ENCODE data around the gene TBCCD1. TPM values are rescaled to one million over a fixed set of nuclear protein-coding genes. Genes with fewer than 3 reads are reported as not detected.
A peak's percentile ranks its signal among the peaks of the same experiment; 100 is the strongest.

Gene TBCCD1
- total RNA-seq, 4 donors from 2014 or later = 9.9 to 13.2 (median 11.5) TPM

DNA sequence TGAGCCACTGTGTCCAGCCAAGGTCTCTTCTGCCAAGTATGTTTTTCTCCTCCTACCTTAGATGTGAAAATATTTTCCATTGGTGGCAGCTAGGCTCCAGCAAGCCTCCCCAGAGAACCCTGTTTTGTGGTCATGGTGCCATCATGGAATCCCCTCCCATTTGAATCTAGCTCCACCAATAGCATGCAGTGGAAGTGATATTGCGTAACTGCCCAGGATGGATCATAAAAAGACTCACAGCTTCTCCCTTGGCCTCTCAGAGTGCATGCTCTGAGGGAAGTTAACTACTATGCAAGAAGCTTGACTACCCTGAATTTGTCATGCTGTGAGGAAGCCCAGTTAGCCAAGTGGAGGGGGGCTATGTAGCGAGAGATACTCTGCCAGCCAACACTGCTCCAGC, 50.5 kb downstream of the TBCCD1 start:
- TF ChIP-seq POLR2A (IDR thresholded peaks at IDR 0.05; ENCODE audit: low read depth) (no peak), POLR2AphosphoS5 (IDR thresholded peaks at IDR 0.05) (no peak), EP300 (IDR thresholded peaks at IDR 0.05) (no peak)
- TF ChIP-seq, protein P1, sequence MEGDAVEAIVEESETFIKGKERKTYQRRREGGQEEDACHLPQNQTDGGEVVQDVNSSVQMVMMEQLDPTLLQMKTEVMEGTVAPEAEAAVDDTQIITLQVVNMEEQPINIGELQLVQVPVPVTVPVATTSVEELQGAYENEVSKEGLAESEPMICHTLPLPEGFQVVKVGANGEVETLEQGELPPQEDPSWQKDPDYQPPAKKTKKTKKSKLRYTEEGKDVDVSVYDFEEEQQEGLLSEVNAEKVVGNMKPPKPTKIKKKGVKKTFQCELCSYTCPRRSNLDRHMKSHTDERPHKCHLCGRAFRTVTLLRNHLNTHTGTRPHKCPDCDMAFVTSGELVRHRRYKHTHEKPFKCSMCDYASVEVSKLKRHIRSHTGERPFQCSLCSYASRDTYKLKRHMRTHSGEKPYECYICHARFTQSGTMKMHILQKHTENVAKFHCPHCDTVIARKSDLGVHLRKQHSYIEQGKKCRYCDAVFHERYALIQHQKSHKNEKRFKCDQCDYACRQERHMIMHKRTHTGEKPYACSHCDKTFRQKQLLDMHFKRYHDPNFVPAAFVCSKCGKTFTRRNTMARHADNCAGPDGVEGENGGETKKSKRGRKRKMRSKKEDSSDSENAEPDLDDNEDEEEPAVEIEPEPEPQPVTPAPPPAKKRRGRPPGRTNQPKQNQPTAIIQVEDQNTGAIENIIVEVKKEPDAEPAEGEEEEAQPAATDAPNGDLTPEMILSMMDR (IDR thresholded peaks at IDR 0.05) = no peak
- H3K9me3 ChIP-seq = peaks cover 0 to 6% (median 0%) of the 10 kb centered on the region in 4 donors
- DNase-seq (ENCODE audit: extremely low spot score) = no peak
- H3K27me3 ChIP-seq = no peaks in the 10 kb centered on the region
- no peaks in the 10 kb centered on the region for H3K36me3 ChIP-seq
- intact Hi-C loops (cut with DNase I) = no loop called here
- no peak overlapping the region for H3K4me3 ChIP-seq
- H3K4me1 ChIP-seq = no peaks in the 10 kb centered on the region
- H3K27ac ChIP-seq (replicated peaks in 1 of 4) = no peak overlapping the region
- 88% methylated on average over 2 of the region's 2 CpGs for WGBS

DNA sequence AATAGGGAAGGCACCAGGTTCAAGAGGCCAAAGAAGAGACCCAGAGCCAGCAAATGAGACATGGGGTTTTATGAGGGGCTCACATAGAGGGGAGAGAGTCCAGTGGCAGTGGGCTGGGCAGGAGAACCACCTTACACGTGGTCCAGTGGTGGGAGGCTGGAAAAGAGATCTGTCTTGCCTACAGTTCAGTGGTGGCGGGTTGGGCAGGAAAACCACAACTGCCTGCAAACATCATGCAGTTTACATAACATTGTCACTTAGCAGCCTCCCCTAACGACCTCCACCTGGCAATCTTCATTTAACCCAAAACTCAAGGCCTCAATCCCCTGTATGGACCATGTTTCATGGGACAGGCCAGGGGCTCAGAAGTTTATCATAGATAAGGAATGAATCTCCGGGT, 52.0 kb downstream of the TBCCD1 start:
- Histone ChIP-seq H3K36me3 (no peaks in the 10 kb centered on the region), H3K9me3 (peaks cover 0 to 6% (median 0%) of the 10 kb centered on the region in 4 donors), H3K27ac (replicated peaks in 1 of 4) (no peak overlapping the region), H3K4me3 (no peak overlapping the region), H3K27me3 (no peaks in the 10 kb centered on the region), H3K4me1 (peaks cover 0 to 6% (median 4%) of the 10 kb centered on the region in 4 donors)
- TF ChIP-seq EP300 (IDR thresholded peaks at IDR 0.05) (no peak), POLR2AphosphoS5 (IDR thresholded peaks at IDR 0.05) (no peak), POLR2A (IDR thresholded peaks at IDR 0.05; ENCODE audit: low read depth) (no peak)
- TF ChIP-seq, protein P1 (IDR thresholded peaks at IDR 0.05) = no peak
- intact Hi-C loops (cut with DNase I) = no loop called here
- DNase-seq (ENCODE audit: extremely low spot score) = no peak
- WGBS = 60% methylated on average over 4 of the region's 4 CpGs

DNA sequence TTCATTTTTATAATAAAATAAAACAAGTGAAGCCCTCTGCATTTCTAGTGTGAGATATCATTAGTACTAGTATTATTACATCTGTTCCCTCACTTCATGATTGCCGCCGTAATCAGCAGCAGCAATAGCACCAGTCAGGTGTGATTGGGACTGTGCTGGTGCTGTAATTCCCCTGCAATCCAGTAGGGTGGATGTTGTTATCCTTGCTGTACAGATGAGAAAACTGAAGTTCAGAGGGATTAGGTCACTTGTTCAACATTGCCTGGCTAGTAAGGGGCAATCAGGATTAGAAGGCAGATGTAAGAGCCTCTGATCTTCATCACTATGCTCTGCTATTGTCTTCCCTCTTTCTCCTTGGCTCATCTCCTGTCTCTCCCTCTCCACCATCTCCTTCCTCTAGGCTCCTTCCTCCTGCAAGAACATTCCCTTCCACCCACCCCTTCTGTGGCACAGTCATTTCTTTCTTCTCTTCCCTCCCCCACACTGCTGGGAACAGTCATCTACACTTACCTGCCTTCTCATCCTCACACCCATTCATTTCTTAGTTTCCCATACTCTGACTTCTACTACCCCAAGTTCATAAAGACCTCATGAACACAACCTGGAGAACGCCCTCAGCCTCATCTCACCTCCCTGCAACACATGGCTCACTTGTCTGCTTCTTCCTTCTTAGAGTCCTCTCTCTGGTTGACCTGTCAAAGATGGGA, 52.7 kb downstream of the TBCCD1 start:
- peaks cover 0 to 8% (median 6%) of the 10 kb centered on the region in 4 donors for H3K4me1 ChIP-seq
- H3K9me3 ChIP-seq = peaks cover 0 to 6% (median 0%) of the 10 kb centered on the region in 4 donors
- DNase-seq (ENCODE audit: extremely low spot score) = no peak
- no peaks in the 10 kb centered on the region for H3K36me3 ChIP-seq
- no peak overlapping the region for H3K27ac ChIP-seq (replicated peaks in 1 of 4)
- TF ChIP-seq EP300 (IDR thresholded peaks at IDR 0.05) = no peak
- TF ChIP-seq, protein P1 (IDR thresholded peaks at IDR 0.05) = peak in 1 of 3 experiments; percentile 42
- WGBS = 87% methylated on average over 3 of the region's 3 CpGs
- intact Hi-C loops (cut with DNase I) = no loop called here
- no peaks in the 10 kb centered on the region for H3K27me3 ChIP-seq
- H3K4me3 ChIP-seq = no peak overlapping the region

DNA sequence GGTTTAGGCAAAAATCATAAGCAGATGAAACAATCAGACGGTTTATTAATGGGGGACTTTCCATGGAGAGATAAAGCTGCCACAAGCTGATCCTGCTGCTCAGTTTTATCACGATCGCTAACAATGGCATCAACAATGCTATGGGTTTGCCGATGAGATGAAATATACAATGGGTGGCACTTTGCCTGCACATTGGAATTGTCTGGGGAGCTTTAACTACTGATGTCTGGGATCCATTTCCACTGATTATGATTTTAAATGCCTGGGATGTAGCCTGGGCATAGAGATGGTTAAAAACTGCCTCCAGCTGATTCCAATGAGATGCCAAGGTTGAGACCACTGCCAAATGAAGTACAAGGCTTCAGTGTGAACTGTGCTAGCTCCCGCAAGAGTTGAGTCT, 53.8 kb downstream of the TBCCD1 start:
- Histone ChIP-seq H3K27ac (replicated peaks in 1 of 4) (no peak overlapping the region), H3K9me3 (peaks cover 0 to 6% (median 0%) of the 10 kb centered on the region in 4 donors), H3K4me1 (peaks cover 0 to 8% (median 6%) of the 10 kb centered on the region in 4 donors), H3K27me3 (no peaks in the 10 kb centered on the region), H3K36me3 (no peaks in the 10 kb centered on the region), H3K4me3 (no peak overlapping the region)
- intact Hi-C loops (cut with DNase I) = no loop called here
- WGBS = 61% methylated on average over 5 of the region's 5 CpGs
- DNase-seq (ENCODE audit: extremely low spot score) = no peak
- TF ChIP-seq POLR2AphosphoS5 (IDR thresholded peaks at IDR 0.05) (no peak), POLR2A (IDR thresholded peaks at IDR 0.05; ENCODE audit: low read depth) (no peak), EP300 (IDR thresholded peaks at IDR 0.05) (no peak)
- TF ChIP-seq, protein P1 (IDR thresholded peaks at IDR 0.05) = no peak

All from esophagus muscularis mucosa (tissue), 4 donors.